ENCODE measurements around the gene MCCC1. TPM values are rescaled to one million over a fixed set of nuclear protein-coding genes. Genes with fewer than 3 reads are reported as not detected.
A peak's percentile ranks its signal among the peaks of the same experiment; 100 is the strongest.
"Not testable (repeated sequence)": the region's sequence is repeated elsewhere in the genome, so short reads cannot be mapped to it uniquely, and the experiment has no call there.

Gene MCCC1
- total RNA-seq = 48.4 TPM
- long read RNA-seq, transcript MCCC1-201 (19 exons, 2,545 nt) = major isoform, 116 of 123 reads
- long read RNA-seq, partial matches to known transcripts = 2 of 123 reads
- long read RNA-seq, other reads (novel, unspliced or antisense) = 5 of 123 reads

DNA sequence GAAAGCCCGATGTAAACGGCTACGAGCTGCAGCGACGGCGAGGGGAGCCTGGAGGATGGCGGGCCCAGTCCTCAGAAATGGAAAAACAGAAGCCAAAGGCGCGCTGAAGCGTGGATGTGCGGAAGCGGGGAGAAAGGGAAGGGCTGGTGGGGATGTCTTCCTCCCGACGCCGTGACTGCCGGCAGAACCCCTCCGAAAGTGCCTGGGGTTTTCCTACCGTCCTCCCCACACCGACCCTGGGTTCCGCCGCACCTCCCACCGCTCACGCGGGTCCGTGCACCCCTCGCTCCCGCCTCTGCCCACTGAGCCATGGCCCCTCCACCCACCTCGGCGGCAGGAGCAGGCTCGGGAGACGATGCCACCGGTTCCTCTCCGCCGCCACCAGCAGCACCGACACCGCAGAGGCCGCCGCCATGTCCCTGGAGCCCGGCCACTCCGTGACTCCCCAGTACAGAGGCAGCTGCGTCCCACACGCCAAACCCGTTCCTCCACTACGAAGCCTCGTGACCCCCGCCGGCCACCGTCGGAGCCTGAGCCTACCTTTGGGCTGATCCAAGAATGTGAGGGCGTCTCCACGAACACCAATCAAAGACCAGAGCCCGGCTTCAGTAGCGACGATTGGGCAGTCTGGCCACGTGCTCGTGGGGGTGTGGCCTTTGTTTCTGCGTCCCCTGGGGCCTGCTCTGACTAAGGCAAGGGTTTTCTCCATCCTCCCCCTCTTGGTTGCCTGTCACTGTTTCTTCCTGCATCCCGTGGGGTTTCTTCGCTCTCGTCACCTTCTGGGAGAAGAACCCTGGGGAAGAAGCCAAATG is at the start of gene MCCC1:
Gene MCCC1, minus strand, starts transcription at position 471 of the 812 bp plus-strand sequence. Its CDS starts 56 bp downstream, at position 415.
- DNase-seq (peak; percentile 97), ATAC-seq (peak; percentile 99)
- intact Hi-C loops (cut with micrococcal nuclease) = no loop called here

DNA sequence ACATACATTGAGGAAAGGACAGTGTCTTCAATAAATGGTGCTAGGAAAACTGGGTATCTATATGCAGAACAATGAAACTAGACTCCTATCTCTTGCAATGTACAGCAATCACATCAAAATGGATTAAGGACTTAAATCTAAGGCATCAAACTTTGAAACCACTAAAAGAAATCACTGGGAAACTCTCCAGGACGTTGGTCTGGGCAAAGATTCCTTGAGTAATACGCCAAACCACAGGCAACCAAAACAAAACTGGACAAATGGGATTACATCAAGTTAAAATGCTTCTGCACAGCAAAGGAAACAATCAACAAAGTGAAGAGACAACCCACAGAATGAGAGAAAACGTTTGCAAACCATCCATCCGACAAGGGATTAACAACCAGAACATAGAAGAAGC is 48.8 kb upstream of the MCCC1 start:
- DNase-seq = no peak
- intact Hi-C loops (cut with micrococcal nuclease) = no loop called here
- ATAC-seq = no peak

DNA sequence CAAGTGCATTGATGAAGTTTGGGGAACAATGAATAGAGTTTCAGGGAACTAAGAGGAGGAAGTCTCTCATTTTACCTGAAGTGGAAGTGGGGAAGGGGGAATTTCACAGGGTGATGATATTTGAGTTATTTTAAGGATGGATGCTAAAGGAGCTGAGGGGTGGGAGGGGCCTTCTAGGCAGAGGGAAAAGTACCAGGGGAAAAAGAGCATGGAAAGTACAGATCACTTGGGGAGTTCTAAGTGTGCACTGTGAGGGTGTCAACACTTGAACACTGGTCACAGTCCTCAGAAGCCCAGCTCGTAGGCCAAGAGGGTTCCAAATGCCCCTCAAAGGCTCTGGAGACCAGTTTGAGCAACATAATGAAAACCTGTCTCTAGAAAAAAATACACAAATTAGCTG is 45.1 kb upstream of the MCCC1 start:
- ATAC-seq (no peak), DNase-seq (no peak)
- intact Hi-C loops (cut with micrococcal nuclease) = no loop called here

DNA sequence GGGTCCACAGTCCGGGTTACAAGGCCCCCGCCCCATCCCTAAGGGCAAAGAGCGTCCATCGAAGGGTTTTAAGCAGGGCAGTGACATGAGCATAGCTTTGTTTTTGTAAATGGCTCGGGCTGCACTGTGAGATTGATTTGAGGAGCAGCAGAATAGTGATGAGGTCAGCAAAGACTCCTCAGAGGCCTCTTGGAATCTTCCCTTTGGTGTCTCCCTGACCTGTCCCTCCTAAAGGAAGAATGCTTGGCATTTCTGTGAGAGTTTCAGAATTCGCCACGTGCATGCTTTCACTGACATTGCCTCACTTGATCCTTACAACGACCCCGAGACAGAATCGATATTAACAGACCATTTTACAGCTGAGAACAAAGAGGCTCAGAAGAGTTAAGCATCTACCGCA is 42.9 kb upstream of the MCCC1 start:
- ATAC-seq (no peak), DNase-seq (no peak)
- intact Hi-C loops (cut with micrococcal nuclease) = no loop called here

DNA sequence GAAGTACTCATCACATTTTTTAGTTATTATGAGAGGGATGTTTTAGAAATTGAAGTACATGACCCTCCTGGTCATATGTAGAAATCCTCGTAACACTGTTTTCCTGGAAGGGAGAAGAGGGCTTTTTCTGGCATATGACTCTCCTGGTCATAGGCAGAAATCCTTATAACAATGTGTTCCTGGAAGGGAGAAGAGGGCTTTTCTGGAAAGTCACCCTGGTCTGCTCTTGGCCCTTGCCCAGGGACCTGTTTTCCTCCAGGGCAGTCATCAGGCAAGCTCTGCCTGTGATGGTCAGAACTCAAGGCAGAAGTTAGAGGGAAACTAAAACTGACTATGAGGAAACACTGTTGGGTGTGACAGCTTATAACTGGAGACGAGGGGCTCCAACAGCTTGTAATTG is 35.5 kb upstream of the MCCC1 start:
- no peak for DNase-seq
- ATAC-seq = no peak
- intact Hi-C loops (cut with micrococcal nuclease) = no loop called here

DNA sequence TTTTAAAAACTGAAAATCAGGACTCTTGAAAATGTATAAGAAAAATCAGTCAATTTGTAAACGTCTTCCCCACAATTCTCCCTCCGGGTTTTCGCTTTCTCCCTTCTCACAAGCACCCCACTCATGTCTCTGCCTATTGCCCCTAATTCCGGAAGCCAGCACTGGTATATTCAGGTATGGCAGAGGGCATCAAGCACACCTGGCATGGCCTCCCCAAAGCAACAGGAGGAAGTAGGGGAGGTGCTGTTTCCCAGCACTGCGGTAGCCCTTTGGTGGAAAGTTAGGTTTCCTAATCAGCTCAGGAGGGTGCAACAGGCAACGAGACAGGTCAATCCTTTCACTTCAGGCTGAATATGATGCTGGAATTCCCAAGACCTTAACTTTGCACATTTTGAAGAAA is 33.1 kb upstream of the MCCC1 start:
- DNase-seq (no peak), ATAC-seq (no peak)
- intact Hi-C loops (cut with micrococcal nuclease) = no loop called here

DNA sequence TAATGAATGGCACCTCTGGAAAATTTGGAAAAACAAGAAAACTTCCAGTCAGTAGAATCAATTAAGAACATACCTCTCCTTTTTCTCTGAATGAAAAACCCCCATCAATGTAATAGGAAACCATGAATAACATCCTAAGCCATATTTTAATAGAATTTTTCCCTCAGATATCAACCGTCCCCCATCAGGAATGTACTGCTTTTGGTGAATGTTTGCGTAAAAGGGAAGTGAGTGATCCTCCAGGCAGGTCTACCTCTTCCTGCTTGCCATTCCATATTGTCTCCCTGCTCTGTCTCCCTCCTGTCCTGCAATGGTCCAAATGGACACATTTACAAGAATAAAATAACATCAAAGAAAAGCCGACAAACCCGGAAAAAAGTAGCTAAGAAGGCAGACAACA is 32.4 kb upstream of the MCCC1 start:
- DNase-seq = no peak
- no peak for ATAC-seq
- intact Hi-C loops (cut with micrococcal nuclease) = no loop called here

DNA sequence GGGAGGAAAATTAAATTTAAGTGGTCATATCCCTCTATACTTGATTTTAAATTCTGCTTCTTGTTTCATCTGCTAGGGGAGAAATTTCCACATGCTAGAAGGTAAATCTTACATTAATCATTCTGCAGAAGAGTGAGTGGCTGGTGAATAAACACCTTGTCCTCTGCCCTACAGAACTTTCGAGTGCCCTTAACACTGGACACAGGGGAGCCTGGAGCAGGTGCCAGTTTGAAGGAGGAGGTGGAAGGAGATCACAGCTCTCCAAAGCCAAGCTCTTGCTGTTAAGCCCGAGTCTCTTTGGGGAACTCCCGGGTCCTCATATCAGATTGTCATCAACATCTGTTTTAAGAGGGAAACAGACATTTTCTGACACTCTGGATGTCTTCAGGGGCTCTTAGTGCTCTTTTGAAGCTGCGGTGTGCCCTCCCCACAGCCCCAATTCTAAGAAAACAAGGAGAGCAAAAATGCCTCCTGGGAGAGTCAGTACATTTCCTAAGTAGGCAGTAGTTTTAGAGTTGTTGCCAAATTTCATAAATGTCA is 32.0 kb upstream of the MCCC1 start:
- ATAC-seq = no peak
- intact Hi-C loops (cut with micrococcal nuclease) = no loop called here
- no peak for DNase-seq

DNA sequence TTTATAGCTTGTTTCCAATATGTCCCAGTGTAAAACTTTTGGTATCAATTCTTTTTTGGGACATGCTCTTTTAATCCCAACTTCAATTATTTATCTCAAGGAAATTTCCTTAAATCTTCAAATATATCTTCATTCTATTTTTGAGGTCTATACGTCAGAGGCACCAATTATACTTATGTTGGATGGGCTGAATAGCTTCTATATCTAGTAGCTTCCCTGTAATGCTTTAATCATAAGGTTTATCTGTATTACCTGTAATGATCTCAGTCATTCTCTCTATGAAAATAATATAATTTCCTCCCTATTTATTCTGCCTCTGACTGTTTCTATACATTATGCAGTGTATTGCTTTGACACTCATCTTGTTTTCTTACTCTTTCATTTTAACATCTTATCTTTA is 29.9 kb upstream of the MCCC1 start:
- ATAC-seq (no peak), DNase-seq (no peak)
- intact Hi-C loops (cut with micrococcal nuclease) = loop anchor here (10.0 kb wide), 1 partner anchor 56 kb away; no protein-coding TSS in a partner anchor

DNA sequence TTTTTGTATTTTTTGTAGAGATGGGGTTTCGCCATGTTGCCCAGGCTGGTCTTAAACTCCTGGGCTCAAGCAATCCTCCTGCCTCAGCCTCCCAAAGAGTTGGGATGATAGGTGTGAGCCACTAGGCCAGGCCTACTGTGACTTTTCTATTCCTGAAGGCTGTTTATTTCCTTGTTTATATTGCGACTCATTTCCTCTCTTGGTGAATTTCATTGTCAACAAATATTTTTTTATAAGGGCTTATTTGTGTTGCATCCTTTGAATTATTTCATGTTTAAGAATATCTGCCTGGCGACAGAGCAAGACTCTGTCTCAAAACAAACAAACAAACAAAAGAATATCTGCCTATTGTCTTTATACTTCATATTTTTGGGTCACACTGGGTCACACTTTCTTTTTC is 29.4 kb upstream of the MCCC1 start:
- ATAC-seq = no peak
- no peak for DNase-seq
- intact Hi-C loops (cut with micrococcal nuclease) = loop anchor here (10.0 kb wide), 1 partner anchor 56 kb away; no protein-coding TSS in a partner anchor

DNA sequence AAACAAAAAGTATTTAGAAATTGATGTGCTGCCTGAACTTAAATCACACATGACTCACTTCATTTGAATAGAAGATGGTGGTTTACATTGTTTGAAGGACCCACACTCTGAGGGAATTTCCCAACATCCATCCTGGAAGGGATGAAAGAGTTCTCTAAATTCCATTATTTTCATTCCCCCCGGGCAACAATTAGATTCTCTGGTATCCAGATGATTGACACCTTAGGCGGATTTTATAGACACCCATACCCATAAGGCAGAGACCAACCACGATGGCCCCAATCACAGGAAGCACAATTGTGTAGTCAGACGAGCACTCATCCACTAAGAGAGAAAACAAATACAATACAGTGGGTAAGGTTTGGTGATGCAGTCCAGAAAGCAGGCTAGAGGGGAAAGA is 24.6 kb upstream of the MCCC1 start:
- intact Hi-C loops (cut with micrococcal nuclease) = loop anchor here (10.0 kb wide), 1 partner anchor 61 kb away; no protein-coding TSS in a partner anchor
- ATAC-seq (no peak), DNase-seq (no peak)

DNA sequence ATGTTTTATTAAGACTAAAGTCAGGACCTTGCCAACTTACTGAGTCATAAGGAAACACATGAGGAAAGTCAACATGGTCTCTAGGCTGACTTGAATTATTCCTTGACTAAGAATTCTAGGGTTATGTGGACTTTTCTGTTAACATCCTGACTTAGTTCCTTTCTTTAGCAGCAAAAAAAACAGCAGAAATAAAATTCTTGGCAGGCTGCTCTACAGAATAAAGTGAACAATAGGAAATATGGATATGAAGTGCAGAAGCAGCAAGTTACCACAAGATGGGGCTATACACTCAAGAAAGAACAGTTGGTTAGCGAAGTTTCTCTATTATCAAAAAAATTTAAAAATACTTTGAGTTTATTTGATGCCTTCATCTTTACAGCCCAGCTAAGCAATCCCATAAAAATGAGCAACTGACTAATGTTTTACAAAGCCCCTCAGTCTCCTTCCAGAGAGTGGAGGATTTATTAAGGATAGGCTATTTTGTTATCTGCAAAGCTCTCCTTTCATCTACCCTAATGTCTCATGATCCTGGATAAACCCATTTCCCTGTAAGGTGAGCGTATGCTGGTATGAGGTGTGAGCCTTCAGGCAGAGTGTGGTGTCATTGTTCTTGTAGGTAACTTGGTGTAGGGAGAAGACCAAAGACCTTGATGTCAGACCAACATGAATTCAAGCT is 23.1 kb upstream of the MCCC1 start:
- DNase-seq (no peak), ATAC-seq (no peak)
- intact Hi-C loops (cut with micrococcal nuclease) = loop anchor here (1.0 to 10.0 kb wide), 2 partner anchors 62 to 264 kb away; no protein-coding TSS in a partner anchor

DNA sequence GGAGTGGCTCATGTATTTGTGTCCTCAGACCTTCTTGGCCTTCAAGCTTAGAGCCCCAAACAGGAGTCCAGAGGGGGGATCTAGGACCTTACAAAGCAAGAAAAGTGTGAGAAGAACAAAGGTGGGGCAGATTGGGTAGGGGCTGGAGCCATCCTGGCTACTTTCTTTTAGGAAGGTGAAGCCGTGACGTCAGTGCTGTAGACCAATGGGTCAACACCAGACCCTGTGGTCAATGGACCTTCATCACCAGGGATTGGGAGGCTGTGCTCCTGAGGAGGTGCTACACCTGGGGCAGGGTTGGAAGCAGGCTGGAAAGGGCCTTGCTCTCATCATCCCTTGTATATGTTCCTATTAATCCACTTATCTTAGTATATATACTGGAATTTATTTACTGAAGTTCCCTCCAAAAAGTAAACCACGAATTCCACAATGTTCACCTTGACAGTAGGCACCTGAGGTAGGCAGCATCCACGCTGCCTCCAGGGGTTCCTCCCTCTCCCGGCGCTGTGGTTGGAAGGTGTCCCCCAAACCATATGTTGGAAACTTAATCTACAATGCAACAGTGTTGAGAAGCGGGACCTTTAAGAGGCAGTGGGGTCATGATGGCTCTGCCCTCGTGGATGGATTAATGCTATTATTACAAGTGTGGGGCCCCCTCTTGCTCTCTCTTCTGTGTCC is 21.4 kb upstream of the MCCC1 start:
- DNase-seq (no peak), ATAC-seq (no peak)
- intact Hi-C loops (cut with micrococcal nuclease) = loop anchor here (10.0 kb wide), 1 partner anchor 64 kb away; no protein-coding TSS in a partner anchor

DNA sequence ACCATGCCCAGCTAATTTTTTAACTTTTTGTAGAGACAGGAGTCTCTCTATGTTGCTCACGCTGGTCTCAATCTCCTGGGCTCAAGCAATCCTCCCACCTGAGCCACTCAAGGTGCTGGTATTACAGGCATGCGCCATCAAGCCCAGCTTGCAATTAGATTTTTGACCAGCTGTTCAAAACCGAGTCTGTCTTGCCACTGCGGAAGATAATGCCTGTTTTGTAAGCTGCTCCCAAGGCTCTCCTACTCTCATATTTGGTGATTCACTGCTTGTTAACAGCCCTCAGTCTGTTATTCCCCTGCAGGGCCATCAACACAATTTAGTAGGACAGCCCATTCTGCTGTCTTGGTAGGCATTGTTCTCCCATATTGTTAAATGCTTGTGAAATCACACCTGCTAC is 17.8 kb upstream of the MCCC1 start:
- no peak for ATAC-seq
- intact Hi-C loops (cut with micrococcal nuclease) = no loop called here

DNA sequence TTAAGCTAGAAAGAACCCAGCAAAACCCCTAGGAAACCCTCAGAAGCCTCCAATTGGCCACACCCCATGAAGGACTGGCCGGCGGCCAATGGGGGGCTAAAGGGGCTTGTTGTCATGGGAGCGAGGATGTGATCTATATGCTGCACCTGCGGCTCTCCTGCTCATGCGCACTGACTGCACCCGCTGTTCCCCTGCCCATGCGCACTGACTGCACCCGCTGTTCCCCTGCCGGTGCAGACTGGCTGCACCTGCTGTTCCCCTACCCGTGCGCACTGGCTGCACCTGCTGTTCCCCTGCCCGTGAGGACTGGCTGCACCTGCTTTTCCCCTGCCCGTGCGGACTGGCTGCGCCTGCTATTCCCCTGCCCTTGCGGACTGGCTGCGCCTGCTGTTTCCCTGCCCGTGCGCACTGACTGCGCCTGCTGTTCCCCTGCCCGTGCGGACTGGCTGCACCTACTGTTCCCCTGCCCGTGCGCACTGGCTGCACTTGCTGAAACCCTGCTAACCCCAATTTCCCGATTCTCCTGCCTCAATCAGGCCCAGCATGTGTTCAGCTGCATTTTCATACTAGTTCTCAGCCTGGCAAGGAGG is 16.8 kb upstream of the MCCC1 start:
- ATAC-seq = peak; percentile 69
- DNase-seq = peak; percentile 34
- intact Hi-C loops (cut with micrococcal nuclease) = no loop called here

More for the DNA sequence above, 17.8 kb upstream of the MCCC1 start:
- DNase-seq = no peak

DNA sequence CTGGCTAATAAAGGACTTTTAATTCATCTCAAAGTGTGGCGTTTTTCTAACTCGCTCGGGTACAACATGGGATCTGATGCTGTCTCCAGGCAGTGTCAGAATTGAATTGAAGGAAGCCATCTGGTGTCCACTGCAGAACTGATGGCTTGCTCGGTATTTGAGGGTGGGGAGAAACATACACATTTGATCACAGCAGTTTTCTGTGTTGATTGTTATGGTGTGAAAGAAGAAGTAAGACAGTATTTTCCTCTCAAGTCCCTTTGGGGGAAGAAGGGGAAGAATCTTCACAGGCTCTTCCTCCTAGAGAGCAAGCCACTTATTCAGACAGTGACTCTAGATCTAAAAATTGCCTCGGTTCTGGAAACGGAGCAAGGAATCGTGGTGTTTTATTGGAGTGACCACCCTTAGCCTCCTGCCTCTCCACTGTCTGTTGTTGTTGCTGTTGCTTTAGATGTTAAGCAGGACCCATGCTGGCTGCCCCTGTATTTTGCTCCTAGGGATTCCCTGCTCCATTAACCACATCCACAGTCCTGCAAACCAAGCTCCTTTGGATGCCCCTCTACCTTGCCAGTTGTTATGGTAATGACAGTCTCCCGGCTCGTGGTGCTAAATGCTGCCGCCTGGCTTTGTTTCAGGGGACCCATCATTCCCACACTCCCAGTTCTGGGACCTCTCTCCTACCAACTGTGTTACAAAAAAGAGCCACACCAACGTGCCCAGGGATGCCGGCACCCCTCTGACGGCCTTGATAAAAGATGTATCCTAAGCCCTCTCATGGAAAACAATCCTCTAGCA is 15.3 kb upstream of the MCCC1 start:
- intact Hi-C loops (cut with micrococcal nuclease) = no loop called here
- DNase-seq = no peak
- no peak for ATAC-seq

DNA sequence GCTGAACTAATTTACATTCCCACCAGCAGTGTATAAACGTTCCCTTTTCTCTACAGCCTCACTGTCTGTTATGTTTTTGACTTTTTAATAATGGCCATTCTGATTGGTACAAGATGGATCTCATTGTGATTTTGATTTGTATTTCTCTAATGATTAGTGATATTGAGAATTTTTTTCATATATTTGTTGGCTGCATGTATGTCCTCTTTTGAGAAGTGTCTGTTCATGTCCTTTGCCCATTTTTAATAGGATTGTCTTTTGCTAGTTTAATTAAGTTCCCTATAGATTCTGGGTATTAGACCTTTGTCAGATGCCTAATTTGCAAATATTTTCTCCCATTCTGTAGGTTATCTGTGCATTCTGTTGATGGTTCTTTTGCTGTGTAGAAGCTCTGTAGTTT is 10.6 kb upstream of the MCCC1 start:
- ATAC-seq; DNase-seq; intact Hi-C loops (cut with micrococcal nuclease): not testable (repeated sequence)

DNA sequence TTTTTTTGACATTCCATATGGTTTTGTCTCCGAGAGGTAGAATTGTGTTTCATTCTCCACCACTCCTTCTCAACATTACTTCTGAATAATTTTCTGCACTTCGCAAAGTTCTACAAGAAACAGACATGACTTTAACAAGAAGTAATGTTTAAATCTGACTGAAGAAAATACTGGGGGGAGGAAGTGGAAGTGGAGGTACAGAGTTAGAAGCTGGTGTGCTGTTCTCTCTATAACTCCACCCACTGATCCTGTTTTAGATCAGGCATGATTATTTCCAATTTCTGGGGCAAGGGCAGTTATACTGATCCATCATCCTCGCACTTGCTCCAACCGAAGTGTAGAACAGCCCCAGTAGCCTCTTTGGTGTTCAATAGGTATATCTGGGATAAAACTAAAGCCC is 9.2 kb upstream of the MCCC1 start:
- intact Hi-C loops (cut with micrococcal nuclease) = no loop called here
- DNase-seq (no peak), ATAC-seq (no peak)

Data from left ventricle myocardium superior (tissue), 1 donor.